NCI-H128 (cell line): ENCODE data around the gene PKDCC.
"Not testable (repeated sequence)": the region's sequence is repeated elsewhere in the genome, so short reads cannot be mapped to it uniquely, and the experiment has no call there.

Source experiments
- DNase-seq: peaks from one replicate; lab custom pipeline; 2025; ENCODE audit not compliant: unreplicated experiment; lab: John Stamatoyannopoulos, UW

PKDCC gene

GRCh38 chr2:42030200-42030759, 17.5 kb upstream of the PKDCC start:
- no peak for DNase-seq

- no peak for DNase-seq
Observed at GRCh38 chr2:42030829-42031228, 17.0 kb upstream of the PKDCC start.

- no peak for DNase-seq
Observed at GRCh38 chr2:42031281-42032223, 16.3 kb upstream of the PKDCC start.

GRCh38 chr2:42032224-42032620, 15.6 kb upstream of the PKDCC start:
- no peak for DNase-seq

- DNase-seq = no peak
Observed at GRCh38 chr2:42032745-42033144, 15.1 kb upstream of the PKDCC start.

- DNase-seq = not testable (repeated sequence)
Observed at GRCh38 chr2:42034096-42034495, 13.7 kb upstream of the PKDCC start.

GRCh38 chr2:42035241-42035640, 12.6 kb upstream of the PKDCC start:
- no peak for DNase-seq

- DNase-seq = no peak
Observed at GRCh38 chr2:42036413-42036812, 11.4 kb upstream of the PKDCC start.

- DNase-seq = no peak
Observed at GRCh38 chr2:42036940-42037339, 10.9 kb upstream of the PKDCC start.

- no peak for DNase-seq
Observed at GRCh38 chr2:42040643-42041278, 7.1 kb upstream of the PKDCC start.

GRCh38 chr2:42041377-42042127, 6.3 kb upstream of the PKDCC start:
- no peak for DNase-seq

GRCh38 chr2:42042631-42043355, 5.0 kb upstream of the PKDCC start:
- no peak for DNase-seq

GRCh38 chr2:42043789-42044394, 3.9 kb upstream of the PKDCC start:
- DNase-seq = no peak

GRCh38 chr2:42044939-42045338, 2.9 kb upstream of the PKDCC start:
- no peak for DNase-seq

- no peak for DNase-seq
Observed at GRCh38 chr2:42045352-42045751, 2.5 kb upstream of the PKDCC start.

GRCh38 chr2:42045848-42046748, 1.7 kb upstream of the PKDCC start:
- no peak for DNase-seq

GRCh38 chr2:42046819-42047487, 868 bp upstream of the PKDCC start:
- no peak for DNase-seq

GRCh38 chr2:42048299-42049220, 739 bp downstream of the PKDCC start:
- no peak for DNase-seq
